Choroid plexus epithelial cell (primary cell): Measurements from ENCODE around the gene ENOX2.

Experiments
- DNase-seq: peaks from one replicate; pipeline ENCODE4 v3.0.0-alpha.2; 2010; ENCODE audit warnings: low read depth
- H3K4me3 ChIP-seq: 2 replicates; pipeline ENCODE4 v1.5.1; 2011; ENCODE audit warnings: low read depth, mild to moderate bottlenecking, control low read depth, low read length, moderate library complexity
- CTCF ChIP-seq: conservative IDR thresholded peaks from 2 replicates; pipeline ENCODE4 v1.5.1; 2011; ENCODE audit warnings: low read depth, mild to moderate bottlenecking, control low read depth, inconsistent platforms, low read length, moderate library complexity

The ENOX2 gene

GRCh38 chrX:130879869-130880268 lies 23.1 kb downstream of the ENOX2 start:
- no peak overlapping the region for H3K4me3 ChIP-seq
- no peak for DNase-seq
- TF ChIP-seq CTCF: no peak

- no peak for TF ChIP-seq CTCF
- peak; percentile 84 for DNase-seq
- H3K4me3 ChIP-seq: no peak overlapping the region
Observed at GRCh38 chrX:130878350-130879341, 24.4 kb downstream of the ENOX2 start.

- no peak for DNase-seq
- TF ChIP-seq CTCF: no peak
- H3K4me3 ChIP-seq: no peak overlapping the region
Observed at GRCh38 chrX:130877892-130878341, 25.1 kb downstream of the ENOX2 start.

DNA sequence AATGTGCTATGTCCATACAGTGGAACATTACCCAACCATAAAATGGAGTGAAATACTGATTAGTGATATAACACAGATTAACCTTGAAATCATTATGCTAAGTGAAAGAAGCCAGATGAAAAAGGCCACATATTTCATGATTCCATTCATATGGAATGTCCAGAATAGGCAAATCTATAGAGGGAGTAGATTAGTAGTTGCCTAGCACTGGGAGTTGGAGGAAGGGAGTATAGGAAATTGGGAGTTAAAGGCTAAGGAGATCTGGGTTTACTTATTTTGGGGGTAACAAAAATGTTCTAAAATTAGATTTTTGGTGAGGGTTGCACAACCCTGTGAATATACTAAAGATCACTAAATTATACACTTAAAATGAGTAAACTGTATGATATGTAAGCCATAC lies 26.8 kb downstream of the ENOX2 start:
- H3K4me3 ChIP-seq: no peak overlapping the region
- TF ChIP-seq CTCF: no peak
- no peak for DNase-seq

DNA sequence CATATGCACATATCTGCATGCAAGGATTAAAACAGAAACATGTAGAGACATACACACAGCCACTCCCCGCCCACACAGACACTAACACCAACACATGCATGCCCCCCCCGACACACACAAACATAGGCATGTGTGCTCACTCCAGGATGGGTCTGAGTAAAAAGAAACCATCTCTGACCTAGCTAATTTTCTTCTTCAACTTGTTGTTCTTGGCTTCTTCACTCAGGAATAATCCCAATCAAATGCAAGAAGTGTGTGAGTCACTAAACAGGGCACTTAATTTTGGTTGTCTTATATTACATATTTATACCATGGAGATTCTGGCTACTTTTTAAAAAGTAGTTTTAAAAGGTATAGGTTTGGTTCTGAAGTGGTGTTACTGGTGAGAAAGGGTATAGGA lies 28.3 kb downstream of the ENOX2 start:
- TF ChIP-seq CTCF: no peak
- no peak for DNase-seq
- no peak overlapping the region for H3K4me3 ChIP-seq

DNA sequence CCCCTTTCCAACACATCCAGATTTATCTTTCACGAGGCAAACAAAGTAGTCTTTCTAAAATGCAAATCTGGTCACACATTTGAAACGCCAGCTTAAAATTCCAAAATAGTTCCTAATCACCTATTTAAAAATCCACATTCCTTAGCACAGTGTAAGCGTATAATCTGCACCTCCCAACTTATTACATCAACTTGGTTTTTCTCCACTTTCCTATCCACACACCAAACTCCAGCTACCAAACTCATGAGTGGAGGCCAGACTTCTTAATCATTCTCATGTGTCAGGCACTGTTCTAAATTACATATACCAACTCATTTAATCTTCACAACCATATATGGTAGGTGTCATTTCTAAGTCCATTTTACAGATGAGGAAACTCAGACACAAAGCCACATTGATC lies 33.8 kb downstream of the ENOX2 start:
- no peak for DNase-seq
- no peak for TF ChIP-seq CTCF

GRCh38 chrX:130861462-130861861 lies 41.5 kb downstream of the ENOX2 start:
- TF ChIP-seq CTCF: no peak
- DNase-seq: no peak
- no peak overlapping the region for H3K4me3 ChIP-seq

More for the DNA sequence above, 33.8 kb downstream of the ENOX2 start:
- no peak overlapping the region for H3K4me3 ChIP-seq
